Measurements from ENCODE around the gene NT5C3B. TPM values are rescaled to one million over a fixed set of nuclear protein-coding genes. Genes with fewer than 3 reads are reported as not detected.
A peak's percentile ranks its signal among the peaks of the same experiment; 100 is the strongest.
"Not testable (repeated sequence)": the region's sequence is repeated elsewhere in the genome, so short reads cannot be mapped to it uniquely, and the experiment has no call there.

NT5C3B gene
- total RNA-seq (2014; rRNA removed; shearing (Covaris generic)) (61.7 and 69.8 TPM in 2 replicates), polyA plus RNA-seq (2016; fragmentation: Nextera tagmentation; extraction: Ambion mirVana) (59.3 and 69.6 TPM in 2 replicates)

GRCh38 chr17:41835800-41836549, at the start of gene NT5C3B:
TSS of gene NT5C3B (minus strand) at chr17:41836232. CDS start at chr17:41836193, 39 bp downstream.
- H3K27me3 ChIP-seq (replicated peaks; ENCODE audit: insufficient read depth), result no peaks in the 10 kb centered on the region
- peak; percentile 68 for DNase-seq
- no peaks in the 10 kb centered on the region for H3F3A ChIP-seq (ENCODE audit: insufficient read depth)
- H4K20me1 ChIP-seq (ENCODE audit: insufficient read depth), result no peaks in the 10 kb centered on the region
- H3K4me1 ChIP-seq (ENCODE audit: insufficient read depth), result 0 out of 2 replicates have a peak, but pooled peaks cover 5% of the 10 kb centered on the region
- H3K9me2 ChIP-seq (ENCODE audit: insufficient read depth), result no peaks in the 10 kb centered on the region
- no peaks in the 10 kb centered on the region for H3K9me3 ChIP-seq (ENCODE audit: low read depth)
- H3K9ac ChIP-seq, result peak within 1 kb of the TSS; percentile 82
- peak within 1 kb of the TSS; percentile 80 for H3K4me3 ChIP-seq
- no peak within 1 kb of the TSS for H3K27ac ChIP-seq
- H3K36me3 ChIP-seq (ENCODE audit: low read depth), result no peaks in the 10 kb centered on the region; the same call in 1 of the 2 replicates
- H3K79me2 ChIP-seq (ENCODE audit: insufficient read depth), result peaks cover 16% of the 10 kb centered on the region
- WGBS, 2 experiments (ENCODE audit: low coverage in 1 of 2, low lambda C conversion rate in 2 of 2, missing lambda C conversion rate in 2 of 2), result 1% methylated on average over 59 to 72 of the region's 72 CpGs
- H3K4me2 ChIP-seq (ENCODE audit: unreplicated experiment), result peak within 1 kb of the TSS; percentile 82
- peak within 1 kb of the TSS; percentile 93 for H2AFZ ChIP-seq
- in situ Hi-C loops (cut with MboI), result no loop called here
- TF ChIP-seq EZH2 (IDR thresholded peaks at IDR 0.05; ENCODE audit: insufficient read depth, poor library complexity, severe bottlenecking) (no peak), EZH2phosphoT487 (IDR thresholded peaks at IDR 0.05; ENCODE audit: insufficient read depth, low read depth) (no peak)

- no peak overlapping the region for H3K27ac ChIP-seq
- no peaks in the 10 kb centered on the region for H3K9me3 ChIP-seq (ENCODE audit: low read depth)
- no peaks in the 10 kb centered on the region for H3K27me3 ChIP-seq (replicated peaks; ENCODE audit: insufficient read depth)
- H3K36me3 ChIP-seq (ENCODE audit: low read depth), result peaks cover 77% of the 10 kb centered on the region
- H2AFZ ChIP-seq, result no peak overlapping the region
- no peak for TF ChIP-seq EZH2 (IDR thresholded peaks at IDR 0.05; ENCODE audit: insufficient read depth, poor library complexity, severe bottlenecking)
- no peak for TF ChIP-seq EZH2phosphoT487 (IDR thresholded peaks at IDR 0.05; ENCODE audit: insufficient read depth, low read depth)
- in situ Hi-C loops (cut with MboI), result no loop called here
- no peaks in the 10 kb centered on the region for H3K9me2 ChIP-seq (ENCODE audit: insufficient read depth)
- DNase-seq, result no peak
- no peak overlapping the region for H3K9ac ChIP-seq
- H4K20me1 ChIP-seq (ENCODE audit: insufficient read depth), result no peaks in the 10 kb centered on the region
- H3K4me3 ChIP-seq, result no peak overlapping the region
- no peak overlapping the region for H3K4me2 ChIP-seq (ENCODE audit: unreplicated experiment)
- H3F3A ChIP-seq (ENCODE audit: insufficient read depth), result peaks cover 25% of the 10 kb centered on the region
- 82 to 84% methylated on average over 6 of the region's 6 CpGs for WGBS, 2 experiments (ENCODE audit: low coverage in 1 of 2, low lambda C conversion rate in 2 of 2, missing lambda C conversion rate in 2 of 2)
- peaks cover 80% of the 10 kb centered on the region for H3K79me2 ChIP-seq (ENCODE audit: insufficient read depth)
- H3K4me1 ChIP-seq (ENCODE audit: insufficient read depth), result no peaks in the 10 kb centered on the region
Measured at GRCh38 chr17:41885733-41886132, 49.7 kb upstream of the NT5C3B start.

DNA sequence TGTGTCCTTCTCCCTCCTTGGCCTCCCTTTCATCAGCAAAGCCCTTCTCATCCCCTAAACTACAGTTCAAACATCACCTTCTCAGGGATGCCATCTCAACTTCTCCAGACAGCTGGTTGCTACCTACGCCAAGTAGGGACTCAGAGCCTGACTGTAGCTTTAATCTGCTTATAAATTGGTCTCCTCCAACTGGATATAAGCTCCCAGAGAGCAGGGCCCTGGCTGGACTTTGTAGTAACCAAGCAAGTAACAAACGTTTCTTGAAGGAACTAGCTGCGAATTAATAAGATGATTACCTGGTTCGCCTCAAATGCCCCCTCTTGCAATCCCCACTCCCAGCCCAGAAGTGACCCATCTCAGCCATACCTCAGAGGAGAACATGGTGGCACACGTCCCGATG, 46.7 kb upstream of the NT5C3B start:
- no peaks in the 10 kb centered on the region for H4K20me1 ChIP-seq (ENCODE audit: insufficient read depth)
- no peak for DNase-seq
- WGBS, 2 experiments (ENCODE audit: low coverage in 1 of 2, low lambda C conversion rate in 2 of 2, missing lambda C conversion rate in 2 of 2), result 87 to 92% methylated on average over 6 of the region's 6 CpGs
- peaks cover 25% of the 10 kb centered on the region for H3F3A ChIP-seq (ENCODE audit: insufficient read depth)
- in situ Hi-C loops (cut with MboI), result no loop called here
- peaks cover 78% of the 10 kb centered on the region for H3K79me2 ChIP-seq (ENCODE audit: insufficient read depth)
- no peak overlapping the region for H3K4me2 ChIP-seq (ENCODE audit: unreplicated experiment)
- H3K27ac ChIP-seq, result no peak overlapping the region
- H3K9me3 ChIP-seq (ENCODE audit: low read depth), result no peaks in the 10 kb centered on the region
- no peak overlapping the region for H3K4me3 ChIP-seq
- H3K9me2 ChIP-seq (ENCODE audit: insufficient read depth), result no peaks in the 10 kb centered on the region
- H3K36me3 ChIP-seq (ENCODE audit: low read depth), result peaks cover 72% of the 10 kb centered on the region
- H3K27me3 ChIP-seq (replicated peaks; ENCODE audit: insufficient read depth), result no peaks in the 10 kb centered on the region
- H3K9ac ChIP-seq, result no peak overlapping the region
- no peak for TF ChIP-seq EZH2 (IDR thresholded peaks at IDR 0.05; ENCODE audit: insufficient read depth, poor library complexity, severe bottlenecking)
- no peak for TF ChIP-seq EZH2phosphoT487 (IDR thresholded peaks at IDR 0.05; ENCODE audit: insufficient read depth, low read depth)
- no peak overlapping the region for H2AFZ ChIP-seq
- H3K4me1 ChIP-seq (ENCODE audit: insufficient read depth), result no peaks in the 10 kb centered on the region

DNA sequence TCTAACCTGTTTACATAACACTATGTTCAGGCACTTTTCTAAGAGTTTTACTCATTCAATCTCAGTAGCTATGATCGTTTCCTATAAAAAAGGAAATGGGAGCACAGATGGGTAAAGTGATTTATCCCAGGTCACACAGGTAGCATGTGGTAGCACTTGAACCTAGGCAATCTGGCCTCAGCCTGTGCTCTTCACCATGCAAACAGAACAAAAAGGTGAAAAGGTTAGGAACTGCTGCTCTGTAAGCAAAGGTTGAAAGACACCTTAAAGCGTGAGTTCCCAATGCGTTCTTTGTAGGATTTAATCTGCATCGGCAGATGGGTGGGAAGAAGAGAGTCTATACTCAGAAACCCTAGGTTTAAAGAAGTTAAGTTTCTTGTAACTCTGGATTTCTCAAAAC, 44.1 kb upstream of the NT5C3B start:
- WGBS, 2 experiments (ENCODE audit: low coverage in 1 of 2, low lambda C conversion rate in 2 of 2, missing lambda C conversion rate in 2 of 2), result 87 to 88% methylated on average over 4 of the region's 4 CpGs
- no peaks in the 10 kb centered on the region for H3K27me3 ChIP-seq (replicated peaks; ENCODE audit: insufficient read depth)
- H3F3A ChIP-seq (ENCODE audit: insufficient read depth), result peaks cover 14% of the 10 kb centered on the region
- no peak overlapping the region for H3K4me3 ChIP-seq
- H3K4me1 ChIP-seq (ENCODE audit: insufficient read depth), result no peaks in the 10 kb centered on the region
- H3K9me2 ChIP-seq (ENCODE audit: insufficient read depth), result no peaks in the 10 kb centered on the region
- TF ChIP-seq EZH2 (IDR thresholded peaks at IDR 0.05; ENCODE audit: insufficient read depth, poor library complexity, severe bottlenecking), result no peak
- TF ChIP-seq EZH2phosphoT487 (IDR thresholded peaks at IDR 0.05; ENCODE audit: insufficient read depth, low read depth), result no peak
- DNase-seq, result no peak
- no peak overlapping the region for H3K4me2 ChIP-seq (ENCODE audit: unreplicated experiment)
- H3K79me2 ChIP-seq (ENCODE audit: insufficient read depth), result peaks cover 53% of the 10 kb centered on the region
- no peaks in the 10 kb centered on the region for H4K20me1 ChIP-seq (ENCODE audit: insufficient read depth)
- no peak overlapping the region for H3K27ac ChIP-seq
- H3K36me3 ChIP-seq (ENCODE audit: low read depth), result peaks cover 59% of the 10 kb centered on the region
- in situ Hi-C loops (cut with MboI), result no loop called here
- no peaks in the 10 kb centered on the region for H3K9me3 ChIP-seq (ENCODE audit: low read depth)
- H3K9ac ChIP-seq, result no peak overlapping the region
- no peak overlapping the region for H2AFZ ChIP-seq

DNA sequence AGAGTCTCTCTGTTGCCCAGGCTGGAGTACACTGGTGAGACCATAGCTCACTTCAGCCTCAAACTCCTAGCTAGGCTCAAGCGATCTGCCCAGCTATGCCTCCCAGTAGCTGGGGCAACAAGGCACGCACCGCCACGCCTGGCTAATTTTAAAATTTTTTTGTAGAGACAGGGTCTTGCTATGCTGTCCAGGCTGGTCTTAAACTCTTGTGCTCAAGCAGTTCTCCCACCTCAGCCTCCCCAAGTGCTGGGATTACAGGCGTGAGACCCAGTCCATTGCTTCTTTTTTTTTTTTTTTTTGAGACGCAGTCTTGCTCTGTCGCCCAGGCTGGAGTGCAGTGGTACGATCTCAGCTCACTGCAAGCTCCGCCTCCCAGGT, 38.2 kb upstream of the NT5C3B start:
- H3K9me3 ChIP-seq (ENCODE audit: low read depth); H3K9me2 ChIP-seq (ENCODE audit: insufficient read depth); H2AFZ ChIP-seq; H4K20me1 ChIP-seq (ENCODE audit: insufficient read depth); H3K4me1 ChIP-seq (ENCODE audit: insufficient read depth); H3K27me3 ChIP-seq (replicated peaks; ENCODE audit: insufficient read depth); H3K4me3 ChIP-seq; H3K9ac ChIP-seq; H3K27ac ChIP-seq; in situ Hi-C loops (cut with MboI); H3K4me2 ChIP-seq (ENCODE audit: unreplicated experiment); DNase-seq: not testable (repeated sequence)
- 89 to 100% methylated on average over 5 to 9 of the region's 9 CpGs for WGBS, 2 experiments (ENCODE audit: low coverage in 1 of 2, low lambda C conversion rate in 2 of 2, missing lambda C conversion rate in 2 of 2)
- H3K36me3 ChIP-seq (ENCODE audit: low read depth), result peaks cover 71% of the 10 kb centered on the region
- peaks cover 47% of the 10 kb centered on the region for H3F3A ChIP-seq (ENCODE audit: insufficient read depth)
- H3K79me2 ChIP-seq (ENCODE audit: insufficient read depth), result peaks cover 11% of the 10 kb centered on the region

Data from GM23248 (cell line).